Loucy (cell line): Measurements from ENCODE around the gene TNIP1.

Experiments
- H2AFZ ChIP-seq: fragments of 200-600 bp; sonication (generic); 2 replicates; pipeline ENCODE4 v1.6.0; 2016; ENCODE audit warnings: antibody characterized with exemption, mild to moderate bottlenecking, low read length, moderate library complexity
- H3F3A ChIP-seq: fragments of 200-600 bp; 2 replicates; pipeline ENCODE4 v1.6.0; 2016; ENCODE audit warnings: antibody characterized with exemption, low read depth, mild to moderate bottlenecking
- H3K27me3 ChIP-seq: fragments of 200-600 bp; sonication (generic); 2 replicates; pipeline ENCODE4 v1.6.1; 2014; ENCODE audit warnings: low read length, mild to moderate bottlenecking; ENCODE audit not compliant: insufficient read depth, poor library complexity, severe bottlenecking
- H3K36me3 ChIP-seq: fragments of 200-600 bp; sonication (generic); 2 replicates; pipeline ENCODE4 v1.6.1; 2016; ENCODE audit warnings: low read length; ENCODE audit not compliant: insufficient read depth
- H3K4me1 ChIP-seq: fragments of 200-600 bp; sonication (generic); 2 replicates; pipeline ENCODE4 v1.5.1; 2014; ENCODE audit warnings: low read length, mild to moderate bottlenecking; ENCODE audit not compliant: insufficient read depth, poor library complexity, severe bottlenecking
- H3K4me2 ChIP-seq: fragments of 200-600 bp; sonication (generic); 2 replicates; pipeline ENCODE4 v1.6.0; 2014; ENCODE audit warnings: antibody characterized with exemption, low read length, low read depth, mild to moderate bottlenecking; ENCODE audit not compliant: poor library complexity, severe bottlenecking
- H3K4me3 ChIP-seq: fragments of 200-600 bp; sonication (generic); 2 replicates; pipeline ENCODE4 v1.5.1; 2014; ENCODE audit warnings: low read length, mild to moderate bottlenecking, mixed read lengths; ENCODE audit not compliant: poor library complexity, severe bottlenecking
- H3K79me2 ChIP-seq: fragments of 200-600 bp; sonication (generic); 2 replicates; pipeline ENCODE4 v1.6.1; 2014; ENCODE audit warnings: low read length; ENCODE audit not compliant: insufficient read depth
- H3K9ac ChIP-seq: fragments of 200-600 bp; sonication (generic); 2 replicates; pipeline ENCODE4 v1.6.0; 2014; ENCODE audit warnings: mild to moderate bottlenecking, low read depth, low read length, moderate library complexity; ENCODE audit not compliant: poor library complexity, severe bottlenecking
- H3K9me2 ChIP-seq: fragments of 200-600 bp; sonication (generic); replicated peaks from 2 replicates; pipeline ENCODE4 v1.6.1; 2016; ENCODE audit warnings: low read depth, low read length, mixed read lengths
- H3K9me3 ChIP-seq: fragments of 200-600 bp; sonication (generic); 2 replicates; pipeline ENCODE4 v1.6.1; 2014; ENCODE audit warnings: mild to moderate bottlenecking, antibody characterized with exemption, low read length, low read depth; ENCODE audit not compliant: insufficient read depth
- H4K20me1 ChIP-seq: fragments of 200-600 bp; sonication (generic); 2 replicates; pipeline ENCODE4 v1.6.0; 2014; ENCODE audit warnings: antibody characterized with exemption, low read length, mild to moderate bottlenecking; ENCODE audit not compliant: insufficient read depth, poor library complexity, severe bottlenecking
- EZH2phosphoT487 ChIP-seq: fragments of 200-600 bp; IDR thresholded peaks from 2 replicates; pipeline ENCODE4 v1.6.1; 2018; ENCODE audit warnings: antibody characterized with exemption, mild to moderate bottlenecking, moderate library complexity, borderline replicate concordance
- TF ChIP-seq, protein P1 (sequence below): fragments of 200-600 bp; sonication (generic); conservative IDR thresholded peaks from 2 replicates; pipeline ENCODE4 v1.5.1; 2014; ENCODE audit warnings: mild to moderate bottlenecking, antibody characterized with exemption, low read length

TNIP1 gene

DNA sequence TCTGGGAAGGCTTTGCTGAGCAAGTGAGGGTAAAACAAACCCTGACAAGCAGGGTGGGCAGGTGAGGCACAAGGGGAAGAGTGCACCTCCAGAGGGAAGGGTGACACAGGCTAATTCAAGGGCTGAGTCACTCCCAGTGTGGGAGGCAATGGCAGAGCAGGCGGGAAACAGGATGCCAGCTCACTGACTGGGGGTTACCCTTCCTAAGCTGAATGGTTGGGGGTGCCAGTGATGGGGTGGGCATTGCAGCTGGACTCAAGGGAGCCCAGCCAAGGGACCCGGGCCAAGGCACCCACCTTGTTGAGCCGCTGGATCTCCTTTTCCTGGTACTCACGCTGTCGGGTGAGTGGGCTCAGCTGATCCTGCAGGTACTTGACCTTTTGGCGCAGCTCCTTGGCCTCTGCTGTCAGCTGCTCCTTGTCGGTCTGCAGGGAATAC, 42.0 kb downstream of the TNIP1 start:
- H3K4me1 ChIP-seq, result no peaks in the 10 kb centered on the region
- H3K9me2 ChIP-seq, result no peaks in the 10 kb centered on the region
- H3K9ac ChIP-seq, result no peak overlapping the region
- TF ChIP-seq, protein P1, sequence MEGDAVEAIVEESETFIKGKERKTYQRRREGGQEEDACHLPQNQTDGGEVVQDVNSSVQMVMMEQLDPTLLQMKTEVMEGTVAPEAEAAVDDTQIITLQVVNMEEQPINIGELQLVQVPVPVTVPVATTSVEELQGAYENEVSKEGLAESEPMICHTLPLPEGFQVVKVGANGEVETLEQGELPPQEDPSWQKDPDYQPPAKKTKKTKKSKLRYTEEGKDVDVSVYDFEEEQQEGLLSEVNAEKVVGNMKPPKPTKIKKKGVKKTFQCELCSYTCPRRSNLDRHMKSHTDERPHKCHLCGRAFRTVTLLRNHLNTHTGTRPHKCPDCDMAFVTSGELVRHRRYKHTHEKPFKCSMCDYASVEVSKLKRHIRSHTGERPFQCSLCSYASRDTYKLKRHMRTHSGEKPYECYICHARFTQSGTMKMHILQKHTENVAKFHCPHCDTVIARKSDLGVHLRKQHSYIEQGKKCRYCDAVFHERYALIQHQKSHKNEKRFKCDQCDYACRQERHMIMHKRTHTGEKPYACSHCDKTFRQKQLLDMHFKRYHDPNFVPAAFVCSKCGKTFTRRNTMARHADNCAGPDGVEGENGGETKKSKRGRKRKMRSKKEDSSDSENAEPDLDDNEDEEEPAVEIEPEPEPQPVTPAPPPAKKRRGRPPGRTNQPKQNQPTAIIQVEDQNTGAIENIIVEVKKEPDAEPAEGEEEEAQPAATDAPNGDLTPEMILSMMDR, result no peak
- no peak for TF ChIP-seq EZH2phosphoT487
- peaks cover 99% of the 10 kb centered on the region; the same call in 1 of the 2 replicates for H3K36me3 ChIP-seq
- no peaks in the 10 kb centered on the region for H3K9me3 ChIP-seq
- no peak overlapping the region for H3K4me3 ChIP-seq
- H2AFZ ChIP-seq, result no peak overlapping the region
- no peaks in the 10 kb centered on the region for H3K79me2 ChIP-seq
- no peaks in the 10 kb centered on the region for H4K20me1 ChIP-seq
- H3K27me3 ChIP-seq, result no peaks in the 10 kb centered on the region
- H3F3A ChIP-seq, result no peaks in the 10 kb centered on the region
- no peak overlapping the region for H3K4me2 ChIP-seq

DNA sequence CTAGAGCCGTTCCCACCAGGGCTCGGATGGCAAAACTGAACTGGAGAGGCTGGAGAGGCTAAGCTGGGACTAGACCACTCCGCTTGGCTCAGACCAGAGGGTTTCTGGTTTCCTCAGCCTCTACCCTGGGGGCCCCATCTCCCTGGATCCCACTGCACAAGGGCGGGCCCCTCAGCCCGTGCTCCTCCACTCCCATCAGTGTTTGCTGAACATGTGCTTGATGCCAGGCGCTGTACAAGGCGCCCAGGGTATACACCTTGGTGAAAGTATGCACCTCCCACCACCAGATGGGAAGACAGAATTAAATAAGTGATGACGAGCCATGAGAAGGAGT, 42.5 kb downstream of the TNIP1 start:
- TF ChIP-seq, protein P1, result no peak
- no peak for TF ChIP-seq EZH2phosphoT487
- no peak overlapping the region for H3K9ac ChIP-seq
- no peaks in the 10 kb centered on the region for H3K79me2 ChIP-seq
- H3K9me2 ChIP-seq, result no peaks in the 10 kb centered on the region
- peaks cover 99% of the 10 kb centered on the region; the same call in 1 of the 2 replicates for H3K36me3 ChIP-seq
- no peak overlapping the region for H2AFZ ChIP-seq
- H3K4me3 ChIP-seq, result no peak overlapping the region
- no peaks in the 10 kb centered on the region for H3F3A ChIP-seq
- H3K4me2 ChIP-seq, result no peak overlapping the region
- H3K27me3 ChIP-seq, result no peaks in the 10 kb centered on the region
- H3K4me1 ChIP-seq, result no peaks in the 10 kb centered on the region
- H3K9me3 ChIP-seq, result no peaks in the 10 kb centered on the region
- no peaks in the 10 kb centered on the region for H4K20me1 ChIP-seq

DNA sequence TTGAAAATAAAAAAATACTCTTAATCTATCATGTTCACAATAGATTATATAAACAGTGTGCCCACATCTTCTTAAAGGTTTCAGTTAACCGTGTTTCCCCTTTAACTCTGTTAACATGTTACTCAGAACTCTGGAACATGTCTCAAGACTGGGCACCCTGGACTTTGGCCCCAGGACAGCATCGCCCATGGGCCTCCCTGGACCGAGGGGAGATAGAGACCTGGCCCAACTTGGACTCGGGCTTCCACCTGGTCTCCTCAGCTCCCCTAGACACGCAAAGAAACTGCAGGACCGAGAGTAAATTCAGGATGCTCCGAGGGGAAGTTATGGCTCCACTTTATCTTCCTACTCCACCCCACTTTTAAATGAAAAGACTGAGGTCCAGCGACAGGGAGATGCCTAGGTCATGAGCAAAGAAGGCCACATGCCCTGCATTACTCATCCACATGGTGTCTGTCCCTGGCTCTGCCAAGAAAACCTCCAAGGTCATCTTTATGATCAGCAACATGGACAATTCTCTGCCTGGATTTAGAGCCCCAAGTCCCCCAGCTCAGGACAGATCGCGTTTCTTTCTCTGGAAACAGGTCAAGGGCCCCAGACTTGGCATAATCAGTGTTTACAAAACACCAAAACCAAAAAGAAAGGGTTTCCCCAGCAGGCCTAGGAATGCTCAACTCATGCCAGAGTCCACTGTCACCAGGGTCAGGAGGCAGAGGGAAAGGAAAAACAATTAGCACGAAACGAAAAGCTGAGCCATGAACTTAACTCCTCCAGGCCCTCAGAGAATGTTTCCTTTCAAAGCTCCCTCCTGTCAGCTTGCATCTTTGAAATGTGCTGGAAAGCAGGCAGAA, 43.0 kb downstream of the TNIP1 start:
- Histone ChIP-seq H3K4me2 (no peak overlapping the region), H3K79me2 (no peaks in the 10 kb centered on the region), H3K4me3 (no peak overlapping the region), H3K9ac (no peak overlapping the region), H3F3A (no peaks in the 10 kb centered on the region), H3K4me1 (no peaks in the 10 kb centered on the region), H3K9me3 (no peaks in the 10 kb centered on the region), H3K27me3 (no peaks in the 10 kb centered on the region), H3K9me2 (no peaks in the 10 kb centered on the region), H3K36me3 (peaks cover 97% of the 10 kb centered on the region; the same call in 1 of the 2 replicates), H2AFZ (no peak overlapping the region), H4K20me1 (no peaks in the 10 kb centered on the region)
- no peak for TF ChIP-seq EZH2phosphoT487
- TF ChIP-seq, protein P1, result no peak
